Skeletal muscle tissue (tissue), 4 donors: ENCODE data around the gene TCF21. TPM values are rescaled to one million over a fixed set of nuclear protein-coding genes. Genes with fewer than 3 reads are reported as not detected.
A peak's percentile ranks its signal among the peaks of the same experiment; 100 is the strongest.

ENCODE experiments used
- H3K27ac ChIP-seq: one replicate; pipeline ENCODE4 v1.7.0; 2013; ENCODE audit warnings: mild to moderate bottlenecking, low read depth, low read length, inconsistent platforms
- H3K27me3 ChIP-seq, 3 donors: one replicate each; pipeline ENCODE4 v1.7.0; 2013; ENCODE audit warnings: low read length in 3 of 3; ENCODE audit not compliant: control insufficient read depth in 3 of 3, insufficient read depth in 3 of 3
- H3K36me3 ChIP-seq, 3 donors: one replicate each; pipeline ENCODE4 v1.7.0; 2013; ENCODE audit warnings: low read length in 3 of 3; ENCODE audit not compliant: control insufficient read depth in 3 of 3, insufficient read depth in 3 of 3
- H3K4me1 ChIP-seq, 3 donors: one replicate each; pipeline ENCODE4 v1.7.0; 2013; ENCODE audit warnings: low read length in 3 of 3, mild to moderate bottlenecking in 3 of 3; ENCODE audit not compliant: control insufficient read depth in 3 of 3, insufficient read depth in 3 of 3
- H3K4me3 ChIP-seq, 3 donors: one replicate each; pipeline ENCODE4 v1.7.0; 2013; ENCODE audit warnings: low read length in 3 of 3
- H3K9ac ChIP-seq, 3 donors: one replicate each; pipeline ENCODE4 v1.7.0; 2013; ENCODE audit warnings: low read length in 3 of 3, mild to moderate bottlenecking in 3 of 3, moderate library complexity in 2 of 3, low read depth in 1 of 3
- H3K9me3 ChIP-seq, 3 donors: one replicate each; pipeline ENCODE4 v1.7.0; 2013; ENCODE audit warnings: low read length in 3 of 3; ENCODE audit not compliant: control insufficient read depth in 3 of 3
- total RNA-seq: library from RNA; depleted of rRNA; stranded (reverse); fragments of >200 nt; gene quantifications from one replicate; pipeline ENCODE4 v1.2.3, GENCODE V29; 2014
- donor health status: Osteomylitis.

The TCF21 gene
- not detected for total RNA-seq

- Histone ChIP-seq H3K4me3 (peak within 1 kb of the TSS; percentile 23 to 68 (median 50)), H3K9ac (no peak within 1 kb of the TSS), H3K27me3 (peaks cover 41 to 57% (median 52%) of the 10 kb centered on the region in 3 donors), H3K9me3 (no peaks in the 10 kb centered on the region), H3K36me3 (no peaks in the 10 kb centered on the region), H3K27ac (no peak within 1 kb of the TSS), H3K4me1 (peaks cover 4 to 15% (median 10%) of the 10 kb centered on the region in 3 donors)
These were observed at the start of gene TCF21 for GRCh38 chr6:133888929-133889556. Gene TCF21, plus strand, starts transcription at chr6:133889113. Its CDS starts 285 bp downstream, at chr6:133889398.

GRCh38 chr6:133841176-133841575 lies 47.7 kb upstream of the TCF21 start:
- Histone ChIP-seq H3K36me3 (no peaks in the 10 kb centered on the region), H3K4me1 (peaks cover 0 to 2% (median 0%) of the 10 kb centered on the region in 3 donors), H3K4me3 (no peak overlapping the region), H3K27me3 (no peaks in the 10 kb centered on the region), H3K9me3 (no peaks in the 10 kb centered on the region), H3K9ac (no peak overlapping the region), H3K27ac (no peak overlapping the region)

DNA sequence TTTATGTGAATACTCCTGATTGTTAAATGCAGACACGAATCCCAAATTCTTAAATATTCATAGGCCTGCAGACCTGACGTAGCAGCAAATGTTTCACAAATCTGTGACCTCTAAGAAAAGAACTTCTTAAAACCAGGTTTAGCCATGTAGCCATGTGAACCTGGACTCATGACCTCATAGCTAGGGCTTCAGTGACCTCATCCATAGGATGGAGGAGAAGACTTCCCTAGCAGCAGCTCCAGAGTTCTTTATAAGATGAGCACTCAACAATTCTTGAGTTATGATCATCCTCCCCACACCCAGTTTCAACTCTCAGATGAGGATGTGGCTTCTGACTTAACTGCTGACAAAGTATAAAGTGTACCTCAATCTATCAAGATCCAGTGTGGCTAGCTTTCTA lies 45.8 kb upstream of the TCF21 start:
- Histone ChIP-seq H3K9me3 (no peaks in the 10 kb centered on the region), H3K9ac (no peak overlapping the region), H3K4me3 (no peak overlapping the region), H3K36me3 (no peaks in the 10 kb centered on the region), H3K27me3 (no peaks in the 10 kb centered on the region), H3K4me1 (no peaks in the 10 kb centered on the region), H3K27ac (no peak overlapping the region)

GRCh38 chr6:133844709-133845108 lies 44.2 kb upstream of the TCF21 start:
- Histone ChIP-seq H3K27me3 (no peaks in the 10 kb centered on the region), H3K4me3 (no peak overlapping the region), H3K9me3 (no peaks in the 10 kb centered on the region), H3K27ac (no peak overlapping the region), H3K4me1 (no peaks in the 10 kb centered on the region), H3K36me3 (no peaks in the 10 kb centered on the region), H3K9ac (no peak overlapping the region)

DNA sequence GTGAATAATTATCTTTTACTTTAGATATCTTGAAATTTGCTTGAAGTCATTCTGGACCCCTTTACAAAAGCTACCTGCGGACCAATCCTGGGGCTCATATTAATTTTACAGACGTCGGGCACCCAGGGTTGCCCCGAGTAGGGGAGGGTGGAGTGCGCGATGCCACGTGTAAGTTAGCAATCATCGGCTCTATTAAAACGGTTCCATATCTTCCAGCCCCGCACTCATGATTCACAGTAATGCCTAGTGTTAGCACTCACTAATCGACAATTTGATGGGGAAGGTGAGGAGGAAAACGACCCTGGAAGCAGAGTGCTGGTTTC lies 34.9 kb upstream of the TCF21 start:
- Histone ChIP-seq H3K36me3 (no peaks in the 10 kb centered on the region), H3K4me3 (no peak overlapping the region), H3K4me1 (no peaks in the 10 kb centered on the region), H3K27me3 (peaks cover 9 to 23% (median 17%) of the 10 kb centered on the region in 3 donors), H3K9ac (no peak overlapping the region), H3K9me3 (no peaks in the 10 kb centered on the region), H3K27ac (no peak overlapping the region)

DNA sequence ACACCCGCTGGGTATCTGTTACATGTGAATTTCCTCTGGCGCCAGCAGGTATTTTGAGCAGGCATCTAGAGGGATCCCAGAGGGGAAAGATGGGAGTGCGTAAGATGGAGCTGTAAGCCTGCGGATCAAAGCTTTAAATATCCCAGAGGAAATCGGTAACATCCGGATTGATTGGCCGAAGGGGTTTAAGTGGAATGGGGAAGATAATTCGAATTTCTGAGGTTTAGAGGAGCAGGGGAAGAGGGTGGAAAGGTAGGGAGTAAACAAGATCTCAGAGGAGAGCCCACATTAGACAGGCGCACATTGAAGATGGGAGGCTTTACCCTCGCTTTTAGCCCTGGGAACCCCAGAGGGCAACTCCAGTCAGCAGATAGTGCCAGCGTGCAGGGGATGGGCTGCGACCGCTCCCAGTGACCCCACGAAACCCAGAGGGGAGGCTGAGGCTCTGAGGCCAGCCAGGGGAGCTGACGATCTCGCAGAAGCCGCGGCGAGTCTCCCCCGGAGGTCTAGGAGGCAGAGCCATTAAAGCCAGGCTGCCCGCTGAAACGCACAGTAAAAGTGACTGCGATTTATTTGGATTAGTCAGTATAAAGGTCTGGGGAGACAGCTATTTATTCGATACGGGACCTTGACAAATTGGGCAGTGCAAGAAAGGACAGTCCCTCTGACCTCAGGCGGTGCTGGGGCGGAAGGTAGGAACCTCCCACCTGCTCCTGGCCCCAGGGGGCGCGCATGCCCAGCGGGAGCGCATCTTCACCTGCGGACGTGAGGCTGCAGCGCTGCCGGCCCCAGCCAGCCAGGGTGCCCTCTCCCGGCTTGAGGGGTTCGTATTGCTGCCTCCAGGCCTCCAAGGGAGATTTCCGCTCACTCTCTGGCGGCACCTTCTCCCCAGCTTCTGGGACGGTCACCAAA lies 34.3 kb upstream of the TCF21 start:
- Histone ChIP-seq H3K9ac (no peak overlapping the region), H3K4me3 (no peak overlapping the region), H3K36me3 (no peaks in the 10 kb centered on the region), H3K4me1 (no peaks in the 10 kb centered on the region), H3K27me3 (peaks cover 9 to 23% (median 17%) of the 10 kb centered on the region in 3 donors), H3K27ac (no peak overlapping the region), H3K9me3 (no peaks in the 10 kb centered on the region)

DNA sequence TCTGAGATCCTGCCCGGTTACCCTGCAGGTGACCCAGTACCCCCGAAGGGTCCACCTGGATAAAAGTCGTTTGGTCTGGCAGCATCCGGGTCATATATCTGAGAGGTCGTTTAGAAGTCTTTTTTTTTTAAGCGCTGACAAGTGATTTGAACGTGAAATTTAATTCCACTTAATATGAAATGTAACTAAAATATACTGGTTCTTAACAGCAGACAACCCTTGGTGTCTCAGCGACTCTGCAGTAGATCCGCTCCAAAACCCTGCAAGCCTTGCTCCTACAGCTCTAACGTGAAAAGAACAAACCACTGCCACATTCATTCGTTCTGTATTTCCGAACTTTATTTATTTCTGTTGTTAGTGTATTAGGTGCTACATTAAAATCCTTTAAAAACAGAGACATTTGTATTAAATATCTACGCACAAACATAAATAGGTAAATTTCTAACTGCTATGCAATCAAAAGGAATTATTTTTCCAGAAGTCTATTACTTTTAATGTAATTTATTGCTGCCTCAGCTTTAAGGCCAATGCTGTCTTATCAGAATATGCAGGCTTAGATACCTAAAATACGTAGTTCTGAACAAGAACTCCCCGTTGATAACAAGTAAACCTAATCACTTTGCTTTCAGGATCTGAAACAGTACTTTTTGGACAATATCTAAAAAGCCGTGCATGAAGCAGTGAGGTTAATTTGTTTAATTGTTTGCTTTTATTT lies 33.5 kb upstream of the TCF21 start:
- H3K36me3 ChIP-seq: no peaks in the 10 kb centered on the region
- no peak overlapping the region for H3K4me3 ChIP-seq
- peaks cover 9 to 23% (median 17%) of the 10 kb centered on the region in 3 donors for H3K27me3 ChIP-seq
- H3K9me3 ChIP-seq: no peaks in the 10 kb centered on the region
- no peak overlapping the region for H3K27ac ChIP-seq
- H3K4me1 ChIP-seq: no peaks in the 10 kb centered on the region
- no peak overlapping the region for H3K9ac ChIP-seq

GRCh38 chr6:133855991-133856370 lies 32.9 kb upstream of the TCF21 start:
- Histone ChIP-seq H3K27me3 (peaks cover 9 to 23% (median 17%) of the 10 kb centered on the region in 3 donors), H3K36me3 (no peaks in the 10 kb centered on the region), H3K4me3 (no peak overlapping the region), H3K4me1 (no peaks in the 10 kb centered on the region), H3K9me3 (peaks cover 0 to 2% (median 0%) of the 10 kb centered on the region in 3 donors), H3K27ac (no peak overlapping the region), H3K9ac (no peak overlapping the region)

DNA sequence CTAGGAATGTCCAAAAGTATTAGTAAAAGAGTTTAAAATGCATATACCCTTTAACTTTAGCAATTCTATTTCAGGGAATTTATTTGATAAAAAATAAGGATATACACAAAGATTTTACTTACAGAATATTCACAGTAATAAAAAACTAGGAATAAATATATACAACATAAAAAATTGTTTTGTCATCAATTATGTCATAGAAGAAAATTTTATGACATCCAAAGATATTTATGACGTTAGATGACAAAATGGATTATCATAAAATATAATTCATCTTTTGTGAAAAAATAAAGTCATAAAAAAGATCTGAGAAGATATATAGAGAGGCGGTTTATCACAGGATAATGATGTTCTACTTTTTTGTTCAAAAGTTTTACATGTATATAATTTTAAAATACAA lies 32.0 kb upstream of the TCF21 start:
- peaks cover 9 to 23% (median 17%) of the 10 kb centered on the region in 3 donors for H3K27me3 ChIP-seq
- H3K36me3 ChIP-seq: no peaks in the 10 kb centered on the region
- no peak overlapping the region for H3K4me3 ChIP-seq
- H3K4me1 ChIP-seq: no peaks in the 10 kb centered on the region
- H3K9ac ChIP-seq: no peak overlapping the region
- H3K27ac ChIP-seq: no peak overlapping the region
- H3K9me3 ChIP-seq: peaks cover 0 to 2% (median 0%) of the 10 kb centered on the region in 3 donors

DNA sequence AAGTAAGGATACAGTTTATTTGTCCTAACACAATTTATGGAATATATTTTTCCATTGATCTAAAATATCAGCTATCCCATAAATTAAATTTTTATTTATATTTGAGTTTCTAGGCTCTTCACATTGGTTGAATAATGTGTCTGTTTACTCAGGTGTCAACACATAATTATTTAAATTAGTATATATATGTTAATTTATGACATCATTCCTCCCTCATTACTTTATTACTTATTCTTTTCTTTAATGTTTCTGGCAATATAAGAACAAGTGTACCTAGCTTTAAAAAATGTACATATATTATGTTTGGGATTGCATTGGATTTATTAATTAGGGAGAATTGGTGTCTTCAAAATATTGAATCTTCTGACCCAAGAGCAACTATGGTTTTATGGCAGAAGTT lies 31.2 kb upstream of the TCF21 start:
- Histone ChIP-seq H3K9me3 (peaks cover 0 to 4% (median 2%) of the 10 kb centered on the region in 3 donors), H3K9ac (no peak overlapping the region), H3K27me3 (peaks cover 9 to 23% (median 17%) of the 10 kb centered on the region in 3 donors), H3K4me3 (no peak overlapping the region), H3K4me1 (no peaks in the 10 kb centered on the region), H3K27ac (no peak overlapping the region), H3K36me3 (no peaks in the 10 kb centered on the region)
